ENCODE measurements around the gene CRMP1. TPM values are rescaled to one million over a fixed set of nuclear protein-coding genes. Genes with fewer than 3 reads are reported as not detected.

The CRMP1 gene
- total and polyA plus RNA-seq, 2 of the 8 experiments (the other 6 are each of a cell fraction or from before 2014, with no cell fraction given): 120 to 131 TPM

DNA sequence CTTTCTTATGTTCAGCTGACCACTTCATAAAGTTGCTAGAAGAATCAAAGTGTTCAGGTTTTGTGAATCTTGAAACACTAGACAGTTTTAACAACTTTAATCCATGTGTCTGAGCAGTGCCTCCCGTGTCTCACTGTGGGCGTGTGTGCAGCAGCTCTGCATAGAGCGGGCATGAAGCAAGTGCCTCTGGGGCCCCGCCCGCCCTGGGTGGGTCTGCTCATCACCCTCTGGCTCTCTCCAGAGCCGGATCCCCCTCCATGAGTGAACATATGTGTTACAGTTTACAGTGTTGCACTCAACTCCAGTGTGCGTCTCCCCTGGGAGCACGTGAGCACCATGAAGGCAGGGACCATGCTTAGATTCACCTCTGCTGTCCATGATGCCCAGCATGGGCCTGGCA lies 37.6 kb upstream of the CRMP1 start (continued):
- TF ChIP-seq RBBP5 (IDR thresholded peaks at IDR 0.05; ENCODE audit: borderline replicate concordance, low read depth, low read length): no peak
- no peak for TF ChIP-seq TEAD4 (IDR thresholded peaks at IDR 0.05; ENCODE audit: low read depth, low read length)
- no peak for TF ChIP-seq RNF2 (IDR thresholded peaks at IDR 0.05; ENCODE audit: borderline replicate concordance, low read depth, low read length, missing control alignments, poor library complexity, severe bottlenecking)

All from H1 (cell line).